IMR-90 (cell line): ENCODE measurements around the gene TRAFD1. TPM values are rescaled to one million over a fixed set of nuclear protein-coding genes. Genes with fewer than 3 reads are reported as not detected.

ENCODE experiments used
- ATAC-seq: fragments of 200-7000 bp; cut with Tn5 transposase; 2 replicates; pipeline ENCODE4 v1.9.1; 2020; ENCODE audit warnings: low read depth, mild to moderate bottlenecking, moderate library complexity
- BruUV-seq: library from RNA; stranded (reverse); fragments of 400-500 nt; replicated peaks from 2 replicates; lab custom pipeline; 2021; lab: Mats Ljungman, UMichigan
- CTCF ChIA-PET: fragments of 300-600 bp; formaldehyde crosslinking; extraction: SDS; loops from one replicate; lab custom pipeline; 2021; ENCODE audit warnings: antibody characterized with exemption; lab: Yijun Ruan, JAX
- POLR2A ChIA-PET: fragments of 300-600 bp; sonication (Branson Sonifier 250); formaldehyde crosslinking; loops from one replicate; lab custom pipeline; 2022; ENCODE audit warnings: antibody characterized with exemption; ENCODE audit not compliant: unreplicated experiment; lab: Charles Lee
- DNase-seq: peaks from one replicate; pipeline ENCODE4 v3.0.0; 2013
- H2AFZ ChIP-seq: replicated peaks from 2 replicates; pipeline ENCODE3; 2013; ENCODE audit warnings: low read length, mild to moderate bottlenecking; ENCODE audit not compliant: poor library complexity
- H2AK5ac ChIP-seq: 2 replicates; pipeline ENCODE4 v1.6.1; 2013; ENCODE audit warnings: low read depth, low read length, inconsistent platforms
- H2AK9ac ChIP-seq: replicated peaks from 2 replicates; pipeline ENCODE3; 2013; ENCODE audit warnings: mild to moderate bottlenecking, low read depth, low read length, moderate library complexity; ENCODE audit not compliant: poor library complexity
- H2BK120ac ChIP-seq: 2 replicates; pipeline ENCODE4 v1.6.1; 2013; ENCODE audit warnings: low read depth, low read length, inconsistent platforms
- H2BK15ac ChIP-seq: 3 replicates; pipeline ENCODE4 v1.6.1; 2013; ENCODE audit warnings: low read depth, low read length, inconsistent platforms
- H2BK20ac ChIP-seq: 2 replicates; pipeline ENCODE4 v1.6.1; 2013; ENCODE audit warnings: low read depth, mild to moderate bottlenecking, inconsistent platforms, low read length, moderate library complexity
- H2BK5ac ChIP-seq: 2 replicates; pipeline ENCODE4 v1.6.1; 2013; ENCODE audit warnings: mild to moderate bottlenecking, low read depth, low read length, inconsistent platforms; ENCODE audit not compliant: poor library complexity, severe bottlenecking
- H3K14ac ChIP-seq: replicated peaks from 2 replicates; pipeline ENCODE4 v1.6.1; 2013; ENCODE audit warnings: low read depth, low read length, inconsistent platforms
- H3K18ac ChIP-seq: 2 replicates; pipeline ENCODE4 v1.6.1; 2013; ENCODE audit warnings: low read depth, low read length, control low read depth
- H3K23ac ChIP-seq: 2 replicates; pipeline ENCODE4 v1.6.1; 2013; ENCODE audit warnings: low read depth, low read length, inconsistent platforms
- H3K27ac ChIP-seq: 2 replicates; pipeline ENCODE4 v1.5.1; 2013; ENCODE audit warnings: mild to moderate bottlenecking, control low read depth, low read length; ENCODE audit not compliant: insufficient read depth
- H3K27me3 ChIP-seq: 2 replicates; pipeline ENCODE4 v1.6.1; 2013; ENCODE audit warnings: low read length; ENCODE audit not compliant: control insufficient read depth, insufficient read depth
- H3K36me3 ChIP-seq: 2 replicates; pipeline ENCODE4 v1.6.1; 2013; ENCODE audit warnings: low read length, mixed read lengths; ENCODE audit not compliant: control insufficient read depth, insufficient read depth
- H3K4ac ChIP-seq: 2 replicates; pipeline ENCODE4 v1.6.1; 2013; ENCODE audit warnings: low read depth, low read length, inconsistent platforms
- H3K4me1 ChIP-seq: 2 replicates; pipeline ENCODE4 v1.6.1; 2013; ENCODE audit warnings: low read length, mixed read lengths; ENCODE audit not compliant: control insufficient read depth, insufficient read depth
- H3K4me2 ChIP-seq: 2 replicates; pipeline ENCODE4 v1.6.1; 2013; ENCODE audit warnings: low read depth, mild to moderate bottlenecking, control low read depth, low read length, moderate library complexity
- H3K4me3 ChIP-seq: 2 replicates; pipeline ENCODE4 v1.5.1; 2013; ENCODE audit warnings: low read depth, mild to moderate bottlenecking, control low read depth, low read length, moderate library complexity; ENCODE audit not compliant: insufficient read depth
- H3K56ac ChIP-seq: 2 replicates; pipeline ENCODE4 v1.6.1; 2013; ENCODE audit warnings: low read length, inconsistent platforms; ENCODE audit not compliant: insufficient read depth; ENCODE audit errors: extremely low read depth
- H3K79me1 ChIP-seq, 2 experiments: 2 replicates each; pipeline ENCODE4 v1.6.1; 2013; ENCODE audit warnings: low read length in 2 of 2, inconsistent platforms in 1 of 2, low read depth in 1 of 2
- H3K9ac ChIP-seq: 2 replicates; pipeline ENCODE4 v1.6.1; 2013; ENCODE audit warnings: low read depth, low read length, control low read depth
- H3K9me1 ChIP-seq: 2 replicates; pipeline ENCODE4 v1.6.1; 2013; ENCODE audit warnings: low read length, inconsistent platforms; ENCODE audit not compliant: insufficient read depth
- H3K9me3 ChIP-seq: 2 replicates; pipeline ENCODE4 v1.6.1; 2013; ENCODE audit warnings: low read length; ENCODE audit not compliant: control insufficient read depth, insufficient read depth
- H4K20me1 ChIP-seq: 2 replicates; pipeline ENCODE4 v1.6.1; 2013; ENCODE audit warnings: low read length, inconsistent platforms; ENCODE audit not compliant: insufficient read depth
- H4K5ac ChIP-seq: 2 replicates; pipeline ENCODE4 v1.6.1; 2013; ENCODE audit warnings: mild to moderate bottlenecking, low read depth, low read length, control low read depth
- H4K8ac ChIP-seq, 2 experiments: 2 replicates each; pipeline ENCODE4 v1.6.1; 2013; ENCODE audit warnings: low read depth in 2 of 2, low read length in 2 of 2, control low read depth in 1 of 2, inconsistent platforms in 1 of 2
- H4K91ac ChIP-seq: 2 replicates; pipeline ENCODE4 v1.6.1; 2013; ENCODE audit warnings: low read depth, low read length, inconsistent platforms; ENCODE audit not compliant: insufficient read depth
- BHLHE40 ChIP-seq: fragments of 150-350 bp; IDR thresholded peaks from 2 replicates; pipeline ENCODE4 v1.6.1; 2016; ENCODE audit warnings: mild to moderate bottlenecking, low read depth, low read length
- CEBPB ChIP-seq: IDR thresholded peaks from 2 replicates; pipeline ENCODE4 v1.6.1; 2012; ENCODE audit warnings: low read depth, low read length, improper control_type of control experiment
- CHD1 ChIP-seq: IDR thresholded peaks from 2 replicates; pipeline ENCODE4 v1.6.1; 2012; ENCODE audit warnings: low read depth, low read length, improper control_type of control experiment
- CTCF ChIP-seq: conservative IDR thresholded peaks from 2 replicates; pipeline ENCODE4 v1.5.1; 2012; ENCODE audit warnings: mild to moderate bottlenecking, low read depth, low read length, improper control_type of control experiment
- FOS ChIP-seq: fragments of 150-350 bp; IDR thresholded peaks from 2 replicates; pipeline ENCODE4 v1.6.1; 2016; ENCODE audit warnings: low read depth, low read length
- MAFK ChIP-seq: IDR thresholded peaks from 2 replicates; pipeline ENCODE4 v1.6.1; 2012; ENCODE audit warnings: low read depth, low read length, improper control_type of control experiment
- MAZ ChIP-seq: IDR thresholded peaks from 2 replicates; pipeline ENCODE4 v1.6.1; 2012; ENCODE audit warnings: low read depth, mild to moderate bottlenecking, low read length, improper control_type of control experiment, moderate library complexity, borderline replicate concordance
- MXI1 ChIP-seq: IDR thresholded peaks from 2 replicates; pipeline ENCODE4 v1.6.1; 2012; ENCODE audit warnings: low read depth, mild to moderate bottlenecking, low read length, moderate library complexity, borderline replicate concordance
- NFE2L2 ChIP-seq: fragments of 150-350 bp; IDR thresholded peaks from 2 replicates; pipeline ENCODE4 v1.6.1; 2016; ENCODE audit warnings: low read depth, mild to moderate bottlenecking, low read length
- POLR2A ChIP-seq: IDR thresholded peaks from 2 replicates; pipeline ENCODE4 v1.6.1; 2012; ENCODE audit warnings: mild to moderate bottlenecking, low read depth, low read length
- RAD21 ChIP-seq: IDR thresholded peaks from 2 replicates; pipeline ENCODE4 v1.6.1; 2012; ENCODE audit warnings: low read length, improper control_type of control experiment
- RCOR1 ChIP-seq: IDR thresholded peaks from 2 replicates; pipeline ENCODE4 v1.6.1; 2012; ENCODE audit warnings: mild to moderate bottlenecking, low read length, improper control_type of control experiment; ENCODE audit not compliant: insufficient replicate concordance
- RFX5 ChIP-seq: IDR thresholded peaks from 2 replicates; pipeline ENCODE4 v1.8.0; 2012; ENCODE audit warnings: low read depth, mild to moderate bottlenecking, low read length, moderate library complexity
- SMC3 ChIP-seq: fragments of 150-350 bp; IDR thresholded peaks from 2 replicates; pipeline ENCODE4 v1.6.1; 2016; ENCODE audit warnings: low read depth, mild to moderate bottlenecking, antibody characterized with exemption, low read length, moderate library complexity
- USF2 ChIP-seq: fragments of 150-350 bp; IDR thresholded peaks from 2 replicates; pipeline ENCODE4 v1.6.1; 2017; ENCODE audit warnings: mild to moderate bottlenecking, antibody characterized with exemption, low read length, low read depth
- WGBS, 2 experiments: methylation state at CpG; one replicate each; pipeline versions ENCODE4 v1.1.5 to v1.1.7; 2013; ENCODE audit warnings: missing lambda C conversion rate in 2 of 2; ENCODE audit not compliant: insufficient read length in 1 of 2; ENCODE audit errors: extremely low coverage in 2 of 2; 5-methylcytosine and 5-hydroxymethylcytosine counted together
- dilution Hi-C: fragments of 300-500 bp; cut with HindIII; formaldehyde crosslinking; loops from one replicate; pipeline ENCODE4 v1.14.3; 2018; ENCODE audit warnings: low sequenced_read_pairs; ENCODE audit not compliant: unreplicated experiment
- in situ Hi-C: fragments of 300-500 bp; cut with MboI; formaldehyde crosslinking; loops from 3 replicates; pipeline ENCODE4 v1.14.3; 2019; ENCODE audit warnings: low sequenced_read_pairs, inconsistent platforms, mixed read lengths
- intact Hi-C: fragments of 100-400 bp; cut with micrococcal nuclease; formaldehyde crosslinking; loops from 2 replicates; pipeline ENCODE4 v1.10.0; 2022
- polyA plus RNA-seq, 3 experiments: library from polyadenylated mRNA; depleted of rRNA; stranded (reverse); fragments of >200 nt; gene quantifications; 2 replicates each; pipeline ENCODE4 v1.2.3, GENCODE V29; 2012; ENCODE audit warnings: low replicate concordance in 1 of 3
- total RNA-seq: library from RNA; depleted of rRNA; stranded (reverse); fragments of >200 nt; gene quantifications from 2 replicates; pipeline ENCODE4 v1.2.3, GENCODE V29; 2012
- TF ChIP-seq, protein P1 (sequence below): fragments of 150-350 bp; IDR thresholded peaks from 2 replicates; pipeline ENCODE4 v1.6.1; 2016; ENCODE audit warnings: low read depth, mild to moderate bottlenecking, low read length, moderate library complexity, borderline replicate concordance

The TRAFD1 gene
- total and polyA plus RNA-seq, 2 of the 4 experiments (the other 2 are of a cell fraction): 41.3 to 70.4 TPM

DNA sequence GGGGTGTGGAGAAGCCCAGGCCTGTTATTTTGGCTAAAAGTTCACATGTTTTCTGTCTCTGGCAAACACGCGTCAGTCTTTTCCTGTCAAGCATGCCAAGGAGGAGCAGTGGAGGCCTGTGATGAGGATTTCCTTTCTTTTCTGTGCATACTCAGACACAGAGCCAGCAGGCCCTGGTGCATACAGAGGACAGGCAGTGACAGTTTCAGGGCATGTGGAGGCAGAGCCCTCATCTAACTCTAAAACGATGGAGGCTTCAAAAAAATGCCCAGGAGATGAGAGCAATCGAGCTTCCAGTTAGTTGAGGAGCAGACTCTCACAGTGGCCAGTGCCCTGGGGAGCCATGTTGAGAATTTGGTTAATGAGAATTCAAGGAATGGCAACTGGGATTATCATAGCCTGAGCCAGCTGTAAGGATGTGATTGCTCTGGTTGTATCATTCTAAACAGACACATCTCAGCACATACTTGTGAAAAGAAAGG is 66.5 kb downstream of the TRAFD1 start:
- Histone ChIP-seq H3K56ac (no peak overlapping the region), H3K9ac (no peak overlapping the region; the same call in 1 of the 2 replicates), H3K4ac (peak overlapping the region; percentile 88), H3K14ac (peak overlapping the region; percentile 50; the same call in 1 of the 2 replicates), H3K9me1 (peaks cover 17% of the 10 kb centered on the region), H2BK20ac (peak overlapping the region; percentile 11), H2AK9ac (peak overlapping the region; percentile 57), H3K4me2 (peak overlapping the region; percentile 20), H2AK5ac (no peak overlapping the region), H4K91ac (peak overlapping the region; percentile 50; the same call in 1 of the 2 replicates), H3K4me1 (peaks cover 11% of the 10 kb centered on the region), H4K20me1 (peaks cover 6% of the 10 kb centered on the region; the same call in 1 of the 2 replicates), H4K8ac (peak overlapping the region in 1 of 2 experiments; percentile 72; a peak in 2 of 4 replicates), H3K79me1 (peaks cover 0 to 5% of the 10 kb centered on the region in 2 experiments; a peak in 2 of 4 replicates), H2AFZ (peak overlapping the region; percentile 58), H3K4me3 (no peak overlapping the region), H3K27me3 (no peaks in the 10 kb centered on the region), H2BK120ac (peak overlapping the region; percentile 32; the same call in 1 of the 2 replicates), H3K18ac (peak overlapping the region; percentile 93), H3K23ac (peak overlapping the region; percentile 85), H2BK5ac (peak overlapping the region; percentile 82), H3K9me3 (no peaks in the 10 kb centered on the region), H4K5ac (peak overlapping the region; percentile 82), H3K36me3 (peaks cover 39% of the 10 kb centered on the region), H2BK15ac (no peak overlapping the region), H3K27ac (peak overlapping the region; percentile 98)
- CTCF ChIA-PET: interaction anchor here (1.0 to 1.3 kb wide), 2 partner anchors 9 to 13 kb away, joined by 3 to 4 read pairs; no protein-coding TSS in a partner anchor
- TF ChIP-seq POLR2A (no peak), RAD21 (no peak), CHD1 (no peak), FOS (no peak), SMC3 (no peak), NFE2L2 (no peak), USF2 (no peak), MAZ (no peak), RFX5 (no peak), RCOR1 (no peak), BHLHE40 (no peak), MAFK (no peak), CTCF (no peak), CEBPB (no peak), MXI1 (no peak)
- TF ChIP-seq, protein P1, sequence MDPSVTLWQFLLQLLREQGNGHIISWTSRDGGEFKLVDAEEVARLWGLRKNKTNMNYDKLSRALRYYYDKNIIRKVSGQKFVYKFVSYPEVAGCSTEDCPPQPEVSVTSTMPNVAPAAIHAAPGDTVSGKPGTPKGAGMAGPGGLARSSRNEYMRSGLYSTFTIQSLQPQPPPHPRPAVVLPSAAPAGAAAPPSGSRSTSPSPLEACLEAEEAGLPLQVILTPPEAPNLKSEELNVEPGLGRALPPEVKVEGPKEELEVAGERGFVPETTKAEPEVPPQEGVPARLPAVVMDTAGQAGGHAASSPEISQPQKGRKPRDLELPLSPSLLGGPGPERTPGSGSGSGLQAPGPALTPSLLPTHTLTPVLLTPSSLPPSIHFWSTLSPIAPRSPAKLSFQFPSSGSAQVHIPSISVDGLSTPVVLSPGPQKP: no peak
- no TSS peak for BruUV-seq
- POLR2A ChIA-PET: no interaction called here
- peak; percentile 88 for ATAC-seq
- no CpG with 5 or more reads among the region's 4 CpGs for WGBS, 2 experiments
- dilution Hi-C loops: no loop called here
- peak; percentile 21 for DNase-seq
- in situ Hi-C loops: no loop called here
- intact Hi-C loops: no loop called here
